GM19099 (cell line): ENCODE results near the gene CCDC116.

ENCODE experiments used
- POLR2A ChIP-seq: IDR thresholded peaks from 3 replicates; pipeline ENCODE4 v1.6.1; 2011; ENCODE audit warnings: low read depth; ENCODE audit not compliant: insufficient read length; ENCODE audit errors: extremely low read depth

The CCDC116 gene

DNA sequence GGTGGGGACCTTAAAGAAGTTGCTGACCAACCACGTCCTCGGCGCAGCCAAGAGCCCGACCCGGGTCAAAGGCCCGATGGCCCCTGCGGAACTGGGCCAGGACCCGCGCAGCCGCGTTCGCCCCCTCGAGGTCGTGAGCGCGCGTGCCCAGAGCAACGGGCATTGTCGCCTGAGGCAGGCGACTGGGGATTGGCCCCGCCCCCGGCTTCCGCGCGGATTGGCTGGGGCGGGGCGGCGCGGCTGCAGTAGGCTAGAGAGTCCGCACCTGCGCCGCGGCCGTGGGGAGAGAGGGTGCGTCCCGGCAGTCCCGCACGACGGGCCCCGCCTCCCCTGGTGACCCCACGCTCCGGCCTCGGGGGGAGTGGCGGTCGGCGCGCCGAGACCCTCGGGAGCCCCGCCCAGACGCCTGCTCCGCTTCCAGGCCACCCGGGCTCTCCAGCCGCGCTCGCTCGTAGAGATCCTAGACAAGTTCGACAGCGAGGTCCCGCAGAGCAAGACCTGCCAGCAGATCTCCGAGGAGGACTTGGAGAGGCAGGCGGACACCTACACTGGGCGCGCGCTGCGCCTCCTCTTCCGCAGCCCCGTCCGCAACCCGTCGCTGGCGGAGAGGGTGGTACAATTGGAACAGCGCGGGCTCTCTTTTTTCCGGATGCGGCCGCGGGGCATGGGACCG lies 24.9 kb downstream of the CCDC116 start:
- TF ChIP-seq POLR2A = peak; percentile 50

DNA sequence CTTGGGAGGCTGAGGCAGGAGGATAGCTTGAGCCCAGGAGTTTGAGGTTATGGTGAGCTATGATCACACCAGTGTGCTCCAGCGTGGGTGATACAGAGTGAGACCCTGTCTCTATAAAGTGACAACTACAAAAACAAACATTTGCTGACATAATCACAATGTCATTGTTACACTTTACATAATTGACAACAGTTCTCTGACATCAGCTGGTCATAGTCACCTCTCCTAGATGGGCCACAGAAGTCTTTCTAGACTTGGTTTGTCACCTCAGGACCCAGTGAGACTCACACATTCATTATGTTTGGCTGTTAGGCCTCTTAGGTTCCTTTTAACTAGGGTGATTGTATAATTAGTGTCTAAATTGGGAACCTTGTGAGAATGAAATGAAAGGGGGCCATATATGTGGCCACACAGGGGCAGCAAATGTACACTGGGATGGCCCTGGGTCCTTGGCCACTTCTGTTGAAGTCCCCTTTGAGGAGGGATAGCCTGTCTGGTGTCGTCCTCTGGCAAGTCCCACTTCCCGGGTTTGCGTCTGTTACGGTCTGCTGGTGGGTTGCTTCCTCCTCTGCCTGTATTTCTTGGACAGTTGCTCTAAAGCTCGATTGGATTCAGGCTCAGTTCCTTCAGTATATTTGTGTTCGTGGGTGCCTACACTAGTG lies 27.4 kb downstream of the CCDC116 start:
- TF ChIP-seq POLR2A = no peak

GRCh38 chr22:21660904-21661303 lies 28.3 kb downstream of the CCDC116 start:
- TF ChIP-seq POLR2A = no peak

DNA sequence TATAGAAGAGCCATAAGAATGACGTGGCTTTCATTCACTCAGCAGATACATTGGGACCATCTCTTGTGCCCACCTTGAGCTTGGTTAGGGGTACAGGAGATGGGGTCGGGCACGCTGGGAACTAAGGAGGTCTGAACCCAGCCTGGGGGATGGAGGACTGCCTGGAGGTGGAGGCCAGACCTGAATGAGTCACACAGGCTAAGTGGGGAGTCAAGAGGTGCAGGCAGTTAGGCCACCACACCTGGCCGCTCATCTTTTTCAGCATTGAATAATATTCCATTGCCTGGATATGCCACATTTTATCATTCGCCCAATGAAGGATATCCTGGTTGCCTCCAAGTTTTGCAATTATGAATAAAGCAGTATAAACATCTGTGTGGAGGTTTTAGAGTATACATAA lies 29.4 kb downstream of the CCDC116 start:
- TF ChIP-seq POLR2A = no peak

DNA sequence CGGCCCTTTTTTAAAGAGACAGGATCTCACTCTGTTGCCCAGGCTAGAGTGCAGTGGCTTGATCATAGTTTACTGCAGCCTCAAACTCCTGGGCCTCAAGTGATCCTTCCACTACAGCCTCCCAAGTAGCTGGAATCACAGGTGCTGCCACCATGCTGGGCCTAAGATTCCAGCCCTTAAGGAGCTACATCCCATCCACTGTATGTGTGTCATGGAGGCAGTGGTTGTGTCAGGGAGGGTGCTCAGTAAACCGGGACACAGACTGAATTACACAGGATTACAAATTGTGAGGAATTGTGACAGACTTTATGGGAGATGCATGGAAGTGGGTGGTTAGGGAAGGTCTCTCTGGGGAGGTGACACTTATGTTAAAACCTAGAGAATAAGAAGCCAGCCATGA lies 31.2 kb downstream of the CCDC116 start:
- no peak for TF ChIP-seq POLR2A

- TF ChIP-seq POLR2A = no peak
These were observed 32.7 kb downstream of the CCDC116 start for GRCh38 chr22:21665047-21665851.

DNA sequence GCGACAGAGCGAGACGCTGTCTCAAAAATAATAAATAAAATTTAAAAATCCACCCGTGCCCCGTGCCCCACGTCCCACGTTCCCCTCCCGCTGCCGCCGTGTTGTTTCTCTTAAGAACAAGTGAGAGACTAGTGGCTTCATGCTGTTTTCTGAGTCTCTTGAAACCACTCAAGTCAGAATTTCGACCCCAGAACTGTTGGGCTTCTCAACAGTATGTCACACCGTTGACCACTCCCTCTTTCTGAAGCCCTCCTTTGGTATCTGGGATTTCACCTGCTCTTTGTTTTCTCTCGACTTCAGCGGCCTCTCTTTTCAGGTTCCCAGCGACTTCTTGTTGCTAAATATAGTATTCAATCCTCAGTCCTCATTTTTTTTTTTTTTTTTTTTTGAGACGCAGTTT lies 34.2 kb downstream of the CCDC116 start:
- no peak for TF ChIP-seq POLR2A

DNA sequence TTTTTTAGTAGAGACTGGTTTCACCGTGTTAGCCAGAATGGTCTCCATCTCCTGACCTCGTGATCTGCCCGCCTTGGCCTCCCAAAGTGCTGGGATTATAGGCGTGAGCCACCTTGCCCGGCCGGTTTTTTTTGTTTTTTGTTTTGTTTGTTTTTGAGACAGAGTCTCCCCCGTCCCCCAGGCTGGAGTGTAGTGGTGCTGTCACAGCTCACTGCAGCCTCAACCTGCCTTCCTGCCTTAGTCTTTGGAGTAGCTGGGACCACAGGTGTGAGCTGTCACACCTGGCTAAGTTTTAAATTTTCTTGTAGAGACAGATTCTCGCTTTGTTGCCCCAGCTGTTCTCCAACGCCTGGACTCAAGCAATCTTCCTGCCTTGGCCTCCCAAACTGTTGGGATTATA lies 36.5 kb downstream of the CCDC116 start:
- TF ChIP-seq POLR2A = no peak

- no peak for TF ChIP-seq POLR2A
These were observed 39.6 kb downstream of the CCDC116 start for GRCh38 chr22:21672107-21672629.

- TF ChIP-seq POLR2A = no peak
These were observed 41.2 kb downstream of the CCDC116 start for GRCh38 chr22:21673534-21674321.

- TF ChIP-seq POLR2A = no peak
These were observed 42.2 kb downstream of the CCDC116 start for GRCh38 chr22:21674638-21675245.

- TF ChIP-seq POLR2A = no peak
These were observed 45.3 kb downstream of the CCDC116 start for GRCh38 chr22:21677606-21678443.

GRCh38 chr22:21679383-21679782 lies 46.8 kb downstream of the CCDC116 start:
- no peak for TF ChIP-seq POLR2A

DNA sequence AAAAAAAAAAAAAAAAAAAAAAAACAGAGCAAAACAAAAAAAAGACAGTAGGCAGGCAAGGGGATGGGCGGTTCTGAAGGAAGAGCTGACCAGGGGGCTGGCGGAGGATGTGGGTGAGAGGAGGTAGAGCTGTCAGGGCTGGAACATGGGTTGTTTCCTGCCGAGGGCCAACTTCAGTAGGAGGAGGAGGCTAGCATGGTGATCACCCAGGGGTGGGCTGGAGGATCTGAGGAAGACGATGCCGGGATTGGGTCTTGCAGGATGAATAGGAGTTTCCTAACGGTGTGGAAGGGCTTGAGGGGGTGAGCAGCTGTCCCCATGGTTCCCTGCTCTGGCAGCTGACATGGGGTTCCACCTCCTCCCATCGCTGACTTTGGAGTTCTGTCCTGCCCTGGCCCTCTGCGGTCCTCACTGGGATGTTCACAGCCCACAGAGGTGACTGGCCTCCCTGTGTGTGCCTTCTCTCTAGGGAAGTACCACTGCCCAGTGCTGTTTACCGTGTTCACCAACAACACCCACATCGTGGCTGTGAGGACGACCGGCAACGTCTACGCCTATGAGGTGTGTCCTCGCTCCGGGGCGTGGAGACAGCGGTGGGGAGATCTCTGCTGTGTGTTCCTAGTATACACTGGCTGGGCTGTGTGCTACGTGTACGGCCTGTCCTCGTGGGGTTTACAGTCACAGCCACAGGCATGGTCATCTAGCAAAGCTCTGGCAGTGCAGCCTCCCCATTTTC lies 48.4 kb downstream of the CCDC116 start:
- TF ChIP-seq POLR2A = no peak
